ENCODE results near the gene EIF2B1.

Gene EIF2B1

GRCh38 chr12:123614531-123614930 is 19.0 kb downstream of the EIF2B1 start:
- no peak for DNase-seq
- H3K27ac ChIP-seq (ENCODE audit: low read length): no peak overlapping the region

GRCh38 chr12:123614110-123614509 is 19.4 kb downstream of the EIF2B1 start:
- Histone ChIP-seq H3K9ac (ENCODE audit: low read length) (no peak overlapping the region), H3K36me3 (replicated peaks; ENCODE audit: insufficient read depth, low read length) (no peaks in the 10 kb centered on the region), H3K4me2 (ENCODE audit: low read depth, low read length) (no peak overlapping the region), H3K27me3 (replicated peaks; ENCODE audit: insufficient read depth, low read length) (no peaks in the 10 kb centered on the region), H3K27ac (ENCODE audit: low read length) (no peak overlapping the region), H4K20me1 (ENCODE audit: insufficient read depth, low read length) (no peaks in the 10 kb centered on the region), H3K79me2 (ENCODE audit: low read length) (no peaks in the 10 kb centered on the region), H3K4me3 (ENCODE audit: low read length) (no peak overlapping the region), H3K4me1 (ENCODE audit: low read length) (no peaks in the 10 kb centered on the region), H3F3A (ENCODE audit: insufficient read depth, low read length) (no peaks in the 10 kb centered on the region), H3K9me3 (replicated peaks; ENCODE audit: insufficient read depth, low read length) (no peaks in the 10 kb centered on the region), H2AFZ (ENCODE audit: low read length) (no peak overlapping the region), H3K9me2 (replicated peaks; ENCODE audit: insufficient read depth, low read length) (no peaks in the 10 kb centered on the region)
- DNase-seq: no peak
- TF ChIP-seq CTCF (IDR thresholded peaks at IDR 0.05; ENCODE audit: low read length) (no peak), EZH2 (optimal IDR thresholded peaks at IDR 0.05; ENCODE audit: low read depth, low read length) (no peak), EZH2phosphoT487 (IDR thresholded peaks at IDR 0.05; ENCODE audit: low read length) (no peak)

More at GRCh38 chr12:123614531-123614930, 19.0 kb downstream of the EIF2B1 start:
- no peaks in the 10 kb centered on the region for H3K4me1 ChIP-seq (ENCODE audit: low read length)
- H3K9ac ChIP-seq (ENCODE audit: low read length): no peak overlapping the region
- TF ChIP-seq EZH2 (optimal IDR thresholded peaks at IDR 0.05; ENCODE audit: low read depth, low read length): no peak
- TF ChIP-seq CTCF (IDR thresholded peaks at IDR 0.05; ENCODE audit: low read length): no peak
- no peak for TF ChIP-seq EZH2phosphoT487 (IDR thresholded peaks at IDR 0.05; ENCODE audit: low read length)
- H3K4me3 ChIP-seq (ENCODE audit: low read length): no peak overlapping the region
- H3K79me2 ChIP-seq (ENCODE audit: low read length): no peaks in the 10 kb centered on the region
- no peaks in the 10 kb centered on the region for H3K9me3 ChIP-seq (replicated peaks; ENCODE audit: insufficient read depth, low read length)
- no peaks in the 10 kb centered on the region for H3K9me2 ChIP-seq (replicated peaks; ENCODE audit: insufficient read depth, low read length)
- H3K4me2 ChIP-seq (ENCODE audit: low read depth, low read length): no peak overlapping the region
- no peaks in the 10 kb centered on the region for H3K27me3 ChIP-seq (replicated peaks; ENCODE audit: insufficient read depth, low read length)
- no peaks in the 10 kb centered on the region for H4K20me1 ChIP-seq (ENCODE audit: insufficient read depth, low read length)
- H3F3A ChIP-seq (ENCODE audit: insufficient read depth, low read length): no peaks in the 10 kb centered on the region
- H3K36me3 ChIP-seq (replicated peaks; ENCODE audit: insufficient read depth, low read length): no peaks in the 10 kb centered on the region
- H2AFZ ChIP-seq (ENCODE audit: low read length): no peak overlapping the region

- TF ChIP-seq EZH2phosphoT487 (IDR thresholded peaks at IDR 0.05; ENCODE audit: low read length): no peak
- no peak for TF ChIP-seq CTCF (IDR thresholded peaks at IDR 0.05; ENCODE audit: low read length)
- TF ChIP-seq EZH2 (optimal IDR thresholded peaks at IDR 0.05; ENCODE audit: low read depth, low read length): no peak
- Histone ChIP-seq H3K79me2 (ENCODE audit: low read length) (peaks cover 32% of the 10 kb centered on the region), H3K9me3 (replicated peaks; ENCODE audit: insufficient read depth, low read length) (no peaks in the 10 kb centered on the region), H3K4me2 (ENCODE audit: low read depth, low read length) (no peak overlapping the region), H4K20me1 (ENCODE audit: insufficient read depth, low read length) (no peaks in the 10 kb centered on the region), H3F3A (ENCODE audit: insufficient read depth, low read length) (no peaks in the 10 kb centered on the region), H3K4me3 (ENCODE audit: low read length) (no peak overlapping the region), H3K27me3 (replicated peaks; ENCODE audit: insufficient read depth, low read length) (no peaks in the 10 kb centered on the region), H3K27ac (ENCODE audit: low read length) (no peak overlapping the region), H3K9ac (ENCODE audit: low read length) (no peak overlapping the region), H3K9me2 (replicated peaks; ENCODE audit: insufficient read depth, low read length) (no peaks in the 10 kb centered on the region), H2AFZ (ENCODE audit: low read length) (no peak overlapping the region), H3K4me1 (ENCODE audit: low read length) (no peaks in the 10 kb centered on the region), H3K36me3 (replicated peaks; ENCODE audit: insufficient read depth, low read length) (0 out of 2 replicates have a peak, but pooled peaks cover 5% of the 10 kb centered on the region)
- DNase-seq: no peak
Observed at GRCh38 chr12:123608182-123608581, 25.3 kb downstream of the EIF2B1 start.

Data from MM.1S (cell line).